Inflammatory macrophage treated with lipopolysaccharide for 1 hour (primary cell): Measurements from ENCODE around the gene MUSTN1.

Source experiments
- DNase-seq, 2 donors: peaks; one replicate each; pipeline ENCODE4 v3.0.0-alpha.2; 2020 to 2022

Gene MUSTN1

GRCh38 chr3:52783211-52783555, 51.6 kb downstream of the MUSTN1 start:
- DNase-seq = no peak
